Measurements from ENCODE around the gene AHSG.

Gene AHSG

GRCh38 chr3:186599142-186599784 lies 13.6 kb upstream of the AHSG start:
- CTCF ChIA-PET = interaction anchor here (3.4 kb wide), 1 partner anchor 17 kb away, joined by 20 read pairs; no protein-coding TSS in a partner anchor

GRCh38 chr3:186599785-186600166 lies 13.1 kb upstream of the AHSG start:
- H3K27ac ChIP-seq (ENCODE audit: extremely low read depth, low read depth, low read length) = no peak overlapping the region
- no peaks in the 10 kb centered on the region for H3K9me3 ChIP-seq (ENCODE audit: control insufficient read depth, insufficient read depth, low read depth, low read length)
- TF ChIP-seq SCRT1 (tag by site-specific recombination; IDR thresholded peaks at IDR 0.05; ENCODE audit: borderline replicate concordance) (no peak), SETDB1 (IDR thresholded peaks at IDR 0.05; ENCODE audit: insufficient read length, low read length) (no peak), ZFP3 (tag by site-specific recombination; IDR thresholded peaks at IDR 0.05; ENCODE audit: low read depth) (no peak), ZNF214 (tag by site-specific recombination; IDR thresholded peaks at IDR 0.05; ENCODE audit: borderline replicate concordance) (no peak)
- no peak overlapping the region for H3K4me3 ChIP-seq (ENCODE audit: low read depth, low read length)
- H3K4me1 ChIP-seq (ENCODE audit: control insufficient read depth, insufficient read depth, low read length) = no peaks in the 10 kb centered on the region
- no peaks in the 10 kb centered on the region for H3K36me3 ChIP-seq (ENCODE audit: control insufficient read depth in 2 of 2, insufficient read depth in 1 of 2, low read length in 2 of 2)
- CTCF ChIA-PET = interaction anchor here (3.4 kb wide), 1 partner anchor 16 kb away, joined by 20 read pairs; no protein-coding TSS in a partner anchor
- POLR2A ChIA-PET = no interaction called here

More at GRCh38 chr3:186599142-186599784, 13.6 kb upstream of the AHSG start:
- no peaks in the 10 kb centered on the region for H3K4me1 ChIP-seq (ENCODE audit: control insufficient read depth, insufficient read depth, low read length)
- POLR2A ChIA-PET = no interaction called here
- H3K36me3 ChIP-seq (ENCODE audit: control insufficient read depth in 2 of 2, insufficient read depth in 1 of 2, low read length in 2 of 2) = no peaks in the 10 kb centered on the region
- no peaks in the 10 kb centered on the region for H3K9me3 ChIP-seq (ENCODE audit: control insufficient read depth, insufficient read depth, low read depth, low read length)
- H3K4me3 ChIP-seq (ENCODE audit: low read depth, low read length) = no peak overlapping the region
- no peak for TF ChIP-seq KLF10 (tag by site-specific recombination; IDR thresholded peaks at IDR 0.05)
- TF ChIP-seq ZNF398 (tag by site-specific recombination; IDR thresholded peaks at IDR 0.05) = no peak
- no peak for TF ChIP-seq ZNF169 (tag by site-specific recombination; IDR thresholded peaks at IDR 0.05)
- no peak for TF ChIP-seq ZNF548 (tag by site-specific recombination; IDR thresholded peaks at IDR 0.05)
- TF ChIP-seq ZSCAN23 (tag by site-specific recombination; IDR thresholded peaks at IDR 0.05) = no peak
- no peak for TF ChIP-seq ZNF654 (tag by site-specific recombination; IDR thresholded peaks at IDR 0.05; ENCODE audit: low read depth)
- no peak for TF ChIP-seq ZNF645 (tag by site-specific recombination; IDR thresholded peaks at IDR 0.05)
- no peak for TF ChIP-seq ZNF660 (tag by site-specific recombination; IDR thresholded peaks at IDR 0.05)
- no peak for TF ChIP-seq ZNF174 (tag by site-specific recombination; IDR thresholded peaks at IDR 0.05)
- TF ChIP-seq TRIM28 (IDR thresholded peaks at IDR 0.05; ENCODE audit: borderline replicate concordance, low read length) = no peak
- TF ChIP-seq ZNF175 (tag by site-specific recombination; IDR thresholded peaks at IDR 0.05) = no peak
- no peak for TF ChIP-seq KLF8 (tag by site-specific recombination; IDR thresholded peaks at IDR 0.05)
- no peak overlapping the region for H3K27ac ChIP-seq (ENCODE audit: extremely low read depth, low read depth, low read length)

GRCh38 chr3:186600896-186601295 lies 12.0 kb upstream of the AHSG start:
- Histone ChIP-seq H3K4me3 (ENCODE audit: low read depth, low read length) (no peak overlapping the region), H3K9me3 (ENCODE audit: control insufficient read depth, insufficient read depth, low read depth, low read length) (no peaks in the 10 kb centered on the region), H3K36me3 (ENCODE audit: control insufficient read depth in 2 of 2, insufficient read depth in 1 of 2, low read length in 2 of 2) (no peaks in the 10 kb centered on the region), H3K27ac (ENCODE audit: extremely low read depth, low read depth, low read length) (no peak overlapping the region), H3K4me1 (ENCODE audit: control insufficient read depth, insufficient read depth, low read length) (no peaks in the 10 kb centered on the region)
- TF ChIP-seq ZNF223 (tag by site-specific recombination; IDR thresholded peaks at IDR 0.05) = no peak
- TF ChIP-seq YY2 (tag by site-specific recombination; IDR thresholded peaks at IDR 0.05) = no peak
- no peak for TF ChIP-seq SCRT2 (tag by site-specific recombination; IDR thresholded peaks at IDR 0.05)
- peak; percentile 93 for TF ChIP-seq ZNF366 (tag by site-specific recombination; conservative IDR thresholded peaks at IDR 0.05)
- TF ChIP-seq ZFP69B (tag by site-specific recombination; IDR thresholded peaks at IDR 0.05) = no peak
- no peak for TF ChIP-seq ZSCAN16 (tag by site-specific recombination; IDR thresholded peaks at IDR 0.05)
- TF ChIP-seq ZNF148 (tag by site-specific recombination; IDR thresholded peaks at IDR 0.05; ENCODE audit: borderline replicate concordance) = no peak
- ChIA-PET POLR2A (no interaction called here), CTCF (interaction anchor here (0.7 to 3.4 kb wide), 2 partner anchors 15 to 293 kb away, joined by 4 to 20 read pairs; no protein-coding TSS in a partner anchor)
